ENCODE data around the gene PDCD1. TPM values are rescaled to one million over a fixed set of nuclear protein-coding genes. Genes with fewer than 3 reads are reported as not detected.

PDCD1 gene
- total RNA-seq, 4 donors from 2014 or later, result not detected

DNA sequence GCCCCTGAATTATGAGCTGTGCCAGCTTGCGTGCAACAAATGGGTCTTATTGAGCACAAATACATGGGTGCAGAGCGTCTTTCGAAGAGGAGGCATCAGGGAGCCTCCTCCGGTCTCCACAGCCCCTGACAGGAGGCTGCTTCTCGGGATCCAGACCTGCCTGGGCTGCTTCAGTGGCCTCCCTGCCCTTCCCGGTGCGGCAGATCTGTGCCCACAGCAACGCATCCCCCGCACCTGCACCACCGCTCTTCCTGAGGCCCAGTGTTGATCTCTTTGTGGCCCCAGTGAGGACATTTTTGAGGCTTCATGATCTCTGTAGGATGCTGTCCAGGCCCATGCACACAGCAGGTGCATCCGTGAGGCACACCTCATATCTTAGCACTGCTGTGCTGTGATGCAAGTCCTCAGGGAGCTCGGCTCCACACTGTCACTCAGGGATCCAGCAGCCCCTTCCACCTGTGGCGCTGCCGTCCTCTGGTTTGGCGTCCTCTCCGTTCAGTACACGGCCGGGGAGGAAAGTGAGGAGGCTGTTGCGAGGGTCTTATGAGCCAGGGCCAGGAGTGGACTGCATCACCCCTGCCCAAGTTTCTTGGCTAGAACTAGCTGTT lies 28.2 kb upstream of the PDCD1 start:
- no peak for DNase-seq (ENCODE audit: low spot score in 2 of 2)
- TF ChIP-seq EP300 (IDR thresholded peaks at IDR 0.05) (no peak), POLR2A (IDR thresholded peaks at IDR 0.05) (no peak), POLR2AphosphoS5 (IDR thresholded peaks at IDR 0.05) (no peak)
- TF ChIP-seq, protein P1, sequence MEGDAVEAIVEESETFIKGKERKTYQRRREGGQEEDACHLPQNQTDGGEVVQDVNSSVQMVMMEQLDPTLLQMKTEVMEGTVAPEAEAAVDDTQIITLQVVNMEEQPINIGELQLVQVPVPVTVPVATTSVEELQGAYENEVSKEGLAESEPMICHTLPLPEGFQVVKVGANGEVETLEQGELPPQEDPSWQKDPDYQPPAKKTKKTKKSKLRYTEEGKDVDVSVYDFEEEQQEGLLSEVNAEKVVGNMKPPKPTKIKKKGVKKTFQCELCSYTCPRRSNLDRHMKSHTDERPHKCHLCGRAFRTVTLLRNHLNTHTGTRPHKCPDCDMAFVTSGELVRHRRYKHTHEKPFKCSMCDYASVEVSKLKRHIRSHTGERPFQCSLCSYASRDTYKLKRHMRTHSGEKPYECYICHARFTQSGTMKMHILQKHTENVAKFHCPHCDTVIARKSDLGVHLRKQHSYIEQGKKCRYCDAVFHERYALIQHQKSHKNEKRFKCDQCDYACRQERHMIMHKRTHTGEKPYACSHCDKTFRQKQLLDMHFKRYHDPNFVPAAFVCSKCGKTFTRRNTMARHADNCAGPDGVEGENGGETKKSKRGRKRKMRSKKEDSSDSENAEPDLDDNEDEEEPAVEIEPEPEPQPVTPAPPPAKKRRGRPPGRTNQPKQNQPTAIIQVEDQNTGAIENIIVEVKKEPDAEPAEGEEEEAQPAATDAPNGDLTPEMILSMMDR (IDR thresholded peaks at IDR 0.05), result no peak

GRCh38 chr2:241885946-241886643 lies 27.4 kb upstream of the PDCD1 start:
- DNase-seq (ENCODE audit: low spot score in 2 of 2), result no peak
- Histone ChIP-seq H3K4me1 (peaks cover 24% of the 10 kb centered on the region), H3K9me3 (no peaks in the 10 kb centered on the region), H3K4me3 (no peak overlapping the region), H3K27me3 (no peaks in the 10 kb centered on the region), H3K36me3 (no peaks in the 10 kb centered on the region), H3K27ac (no peak overlapping the region)
- WGBS, result 53% methylated on average over 12 of the region's 15 CpGs
- no peak for TF ChIP-seq POLR2AphosphoS5 (IDR thresholded peaks at IDR 0.05)
- TF ChIP-seq, protein P1 (IDR thresholded peaks at IDR 0.05), result no peak
- TF ChIP-seq EP300 (IDR thresholded peaks at IDR 0.05), result no peak

More for the DNA sequence above, 28.2 kb upstream of the PDCD1 start:
- 91% methylated on average over 19 of the region's 19 CpGs for WGBS
- Histone ChIP-seq H3K4me3 (no peak overlapping the region), H3K27ac (no peak overlapping the region), H3K4me1 (peaks cover 24% of the 10 kb centered on the region), H3K9me3 (no peaks in the 10 kb centered on the region), H3K36me3 (no peaks in the 10 kb centered on the region), H3K27me3 (no peaks in the 10 kb centered on the region)

- TF ChIP-seq POLR2AphosphoS5 (IDR thresholded peaks at IDR 0.05) (no peak), POLR2A (IDR thresholded peaks at IDR 0.05) (no peak), EP300 (IDR thresholded peaks at IDR 0.05) (no peak)
- TF ChIP-seq, protein P1 (IDR thresholded peaks at IDR 0.05), result no peak
- H3K9me3 ChIP-seq, result no peaks in the 10 kb centered on the region
- H3K36me3 ChIP-seq, result no peaks in the 10 kb centered on the region
- H3K4me3 ChIP-seq, result no peak overlapping the region
- no peak for DNase-seq (ENCODE audit: low spot score in 2 of 2)
- H3K27ac ChIP-seq, result no peak overlapping the region
- no peaks in the 10 kb centered on the region for H3K27me3 ChIP-seq
- 88% methylated on average over 16 of the region's 16 CpGs for WGBS
- H3K4me1 ChIP-seq, result peaks cover 24% of the 10 kb centered on the region
Observed at GRCh38 chr2:241885291-241885945, 26.7 kb upstream of the PDCD1 start.

GRCh38 chr2:241884951-241885290 lies 26.2 kb upstream of the PDCD1 start:
- Histone ChIP-seq H3K4me1 (peaks cover 23% of the 10 kb centered on the region), H3K27ac (no peak overlapping the region), H3K27me3 (no peaks in the 10 kb centered on the region), H3K4me3 (no peak overlapping the region), H3K36me3 (no peaks in the 10 kb centered on the region), H3K9me3 (no peaks in the 10 kb centered on the region)
- no peak for DNase-seq (ENCODE audit: low spot score in 2 of 2)
- TF ChIP-seq EP300 (IDR thresholded peaks at IDR 0.05) (no peak), POLR2A (IDR thresholded peaks at IDR 0.05) (no peak), POLR2AphosphoS5 (IDR thresholded peaks at IDR 0.05) (no peak)
- TF ChIP-seq, protein P1 (IDR thresholded peaks at IDR 0.05), result no peak
- 94% methylated on average over 8 of the region's 8 CpGs for WGBS

DNA sequence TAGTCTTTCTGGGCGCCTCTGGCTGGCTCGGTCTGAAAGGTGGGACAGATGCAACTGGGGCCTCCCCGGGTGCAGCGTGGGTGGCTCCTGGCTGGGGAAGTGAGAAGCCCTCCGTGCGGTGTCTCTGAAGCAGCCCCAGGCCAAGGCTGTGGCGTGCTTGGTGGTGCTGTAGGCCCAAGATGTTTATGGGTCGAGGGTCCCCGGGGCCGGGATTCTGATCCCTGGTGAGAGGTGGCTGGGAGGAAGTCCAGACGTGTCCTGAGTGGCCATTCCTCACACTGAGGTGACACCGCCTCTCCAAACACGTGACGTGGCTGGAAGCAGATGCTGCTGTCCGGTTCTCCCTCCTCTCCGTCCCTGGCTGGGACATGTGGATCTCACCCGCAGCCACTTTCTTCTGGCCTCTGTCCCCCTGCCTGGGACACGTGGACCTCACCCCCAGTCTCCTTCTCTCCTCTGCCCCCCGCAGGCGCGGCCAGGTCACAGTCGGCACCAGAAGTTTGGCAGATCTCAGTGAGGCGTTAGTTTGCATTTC lies 23.5 kb upstream of the PDCD1 start:
- no peaks in the 10 kb centered on the region for H3K27me3 ChIP-seq
- H3K9me3 ChIP-seq, result no peaks in the 10 kb centered on the region
- TF ChIP-seq EP300 (IDR thresholded peaks at IDR 0.05) (no peak), POLR2A (IDR thresholded peaks at IDR 0.05) (no peak), POLR2AphosphoS5 (IDR thresholded peaks at IDR 0.05) (no peak)
- TF ChIP-seq, protein P1 (IDR thresholded peaks at IDR 0.05), result no peak
- no peaks in the 10 kb centered on the region for H3K36me3 ChIP-seq
- H3K4me3 ChIP-seq, result peak overlapping the region; percentile 58
- H3K27ac ChIP-seq, result peak overlapping the region; percentile 79
- H3K4me1 ChIP-seq, result peaks cover 28% of the 10 kb centered on the region
- 18% methylated on average over 12 of the region's 23 CpGs for WGBS
- DNase-seq (ENCODE audit: low spot score in 2 of 2), result no peak

Measured in suprapubic skin (tissue), 4 donors.